GM12865 (cell line): Measurements from ENCODE around the gene DCUN1D2.

ENCODE experiments used
- DNase-seq: peaks from one replicate; pipeline ENCODE4 v3.0.0; 2010; ENCODE audit warnings: low read depth
- H3K4me3 ChIP-seq: 2 replicates; pipeline ENCODE4 v1.5.1; 2011; ENCODE audit warnings: mild to moderate bottlenecking, low read depth, low read length, control low read depth
- CTCF ChIP-seq: IDR thresholded peaks from 2 replicates; pipeline ENCODE4 v1.5.1; 2011; ENCODE audit warnings: low read length, control low read depth, low read depth, inconsistent platforms; ENCODE audit not compliant: insufficient read depth; ENCODE audit errors: missing control alignments

DCUN1D2 gene

GRCh38 chr13:113536461-113537110, 46.1 kb upstream of the DCUN1D2 start:
- H3K4me3 ChIP-seq: no peak overlapping the region
- TF ChIP-seq CTCF: no peak
- no peak for DNase-seq

GRCh38 chr13:113535381-113535781, 44.9 kb upstream of the DCUN1D2 start:
- no peak for DNase-seq
- TF ChIP-seq CTCF: no peak
- H3K4me3 ChIP-seq: no peak overlapping the region

GRCh38 chr13:113534236-113534860, 43.8 kb upstream of the DCUN1D2 start:
- H3K4me3 ChIP-seq: no peak overlapping the region
- no peak for DNase-seq
- TF ChIP-seq CTCF: no peak

GRCh38 chr13:113533161-113533840, 42.8 kb upstream of the DCUN1D2 start:
- DNase-seq: no peak
- TF ChIP-seq CTCF: no peak
- no peak overlapping the region for H3K4me3 ChIP-seq

- H3K4me3 ChIP-seq: no peak overlapping the region
- TF ChIP-seq CTCF: no peak
- DNase-seq: no peak
Measured at GRCh38 chr13:113532156-113532806, 41.8 kb upstream of the DCUN1D2 start.

- DNase-seq: no peak
- no peak for TF ChIP-seq CTCF
- H3K4me3 ChIP-seq: no peak overlapping the region
Measured at GRCh38 chr13:113531041-113531873, 40.7 kb upstream of the DCUN1D2 start.
